OCI-LY3 (cell line): ENCODE data around the gene ISYNA1.

Source experiments
- H2AFZ ChIP-seq: fragments of 200-600, 300-600 bp; shearing (Covaris generic); 2 replicates; pipeline ENCODE4 v1.6.0; 2014; ENCODE audit warnings: antibody characterized with exemption, low read depth, low read length
- H3K27ac ChIP-seq: fragments of 200-600, 300-600 bp; sonication (generic); 2 replicates; pipeline ENCODE4 v1.5.1; 2014; ENCODE audit warnings: mild to moderate bottlenecking, low read length, moderate library complexity, mixed read lengths
- H3K27me3 ChIP-seq: fragments of 200-600, 300-600 bp; sonication (generic); 2 replicates; pipeline ENCODE4 v1.6.1; 2014; ENCODE audit warnings: low read depth, low read length, mixed read lengths
- H3K36me3 ChIP-seq: fragments of 200-600, 300-600 bp; sonication (generic); replicated peaks from 2 replicates; pipeline ENCODE3; 2014; ENCODE audit warnings: low read depth, low read length, mixed read lengths
- H3K4me1 ChIP-seq: fragments of 300-600, 200-600 bp; sonication (generic); 2 replicates; pipeline ENCODE4 v1.6.1; 2014; ENCODE audit warnings: low read length, mixed read lengths
- H3K4me2 ChIP-seq: fragments of 200-600, 300-600 bp; sonication (generic); 2 replicates; pipeline ENCODE4 v1.6.1; 2014; ENCODE audit warnings: low read length, mixed read lengths
- H3K4me3 ChIP-seq: fragments of 300-600, 200-600 bp; sonication (generic); 2 replicates; pipeline ENCODE4 v1.5.1; 2014; ENCODE audit warnings: antibody characterized with exemption, mild to moderate bottlenecking, low read length, moderate library complexity
- H3K79me2 ChIP-seq: fragments of 300-600, 200-600 bp; shearing (Covaris generic); 2 replicates; pipeline ENCODE4 v1.6.1; 2014; ENCODE audit warnings: mild to moderate bottlenecking, low read length, mixed read lengths
- H3K9ac ChIP-seq: fragments of 300-600, 200-600 bp; shearing (Covaris generic); 2 replicates; pipeline ENCODE4 v1.6.0; 2014; ENCODE audit warnings: mild to moderate bottlenecking, low read length, moderate library complexity
- H3K9me3 ChIP-seq: fragments of 200-600, 300-600 bp; shearing (Covaris generic); 2 replicates; pipeline ENCODE4 v1.6.1; 2014; ENCODE audit warnings: low read length, mixed read lengths; ENCODE audit not compliant: insufficient read depth
- H4K20me1 ChIP-seq: fragments of 200-600, 300-600 bp; sonication (generic); 2 replicates; pipeline ENCODE4 v1.6.1; 2016; ENCODE audit warnings: low read length, mixed read lengths; ENCODE audit not compliant: insufficient read depth
- EZH2phosphoT487 ChIP-seq: fragments of 200-600 bp; shearing (Covaris generic); IDR thresholded peaks from 2 replicates; pipeline ENCODE4 v1.6.1; 2018; ENCODE audit warnings: antibody characterized with exemption, mixed run types, low read depth
- TF ChIP-seq, protein P1 (sequence below): fragments of 200-600, 300-600 bp; sonication (generic); IDR thresholded peaks from 2 replicates; pipeline ENCODE4 v1.5.1; 2014; ENCODE audit warnings: antibody characterized with exemption, low read length, low read depth

Gene ISYNA1

DNA sequence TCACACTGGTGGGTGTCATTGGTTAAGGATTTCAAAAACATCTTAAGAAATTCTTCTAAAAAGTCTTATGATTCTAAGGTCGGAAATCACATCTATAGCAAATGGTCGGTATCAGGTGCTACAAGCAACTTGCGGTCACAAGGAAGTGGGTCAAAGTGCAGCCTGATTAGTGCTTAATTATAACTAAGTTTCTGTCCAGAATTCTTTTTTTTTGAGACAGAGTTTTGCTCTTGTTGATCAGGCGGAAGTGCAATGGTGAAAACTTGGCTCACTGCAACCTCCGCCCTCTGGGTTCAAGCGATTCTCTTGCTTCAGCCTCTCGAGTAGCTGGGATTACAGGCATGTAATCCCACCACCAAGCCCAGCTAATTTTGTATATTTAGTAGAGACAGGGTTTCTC lies 53.2 kb downstream of the ISYNA1 start:
- H3K4me2 ChIP-seq, result no peak overlapping the region
- no peak for TF ChIP-seq EZH2phosphoT487
- TF ChIP-seq, protein P1, sequence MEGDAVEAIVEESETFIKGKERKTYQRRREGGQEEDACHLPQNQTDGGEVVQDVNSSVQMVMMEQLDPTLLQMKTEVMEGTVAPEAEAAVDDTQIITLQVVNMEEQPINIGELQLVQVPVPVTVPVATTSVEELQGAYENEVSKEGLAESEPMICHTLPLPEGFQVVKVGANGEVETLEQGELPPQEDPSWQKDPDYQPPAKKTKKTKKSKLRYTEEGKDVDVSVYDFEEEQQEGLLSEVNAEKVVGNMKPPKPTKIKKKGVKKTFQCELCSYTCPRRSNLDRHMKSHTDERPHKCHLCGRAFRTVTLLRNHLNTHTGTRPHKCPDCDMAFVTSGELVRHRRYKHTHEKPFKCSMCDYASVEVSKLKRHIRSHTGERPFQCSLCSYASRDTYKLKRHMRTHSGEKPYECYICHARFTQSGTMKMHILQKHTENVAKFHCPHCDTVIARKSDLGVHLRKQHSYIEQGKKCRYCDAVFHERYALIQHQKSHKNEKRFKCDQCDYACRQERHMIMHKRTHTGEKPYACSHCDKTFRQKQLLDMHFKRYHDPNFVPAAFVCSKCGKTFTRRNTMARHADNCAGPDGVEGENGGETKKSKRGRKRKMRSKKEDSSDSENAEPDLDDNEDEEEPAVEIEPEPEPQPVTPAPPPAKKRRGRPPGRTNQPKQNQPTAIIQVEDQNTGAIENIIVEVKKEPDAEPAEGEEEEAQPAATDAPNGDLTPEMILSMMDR, result no peak
- peaks cover 3% of the 10 kb centered on the region for H3K36me3 ChIP-seq
- no peaks in the 10 kb centered on the region for H4K20me1 ChIP-seq
- peaks cover 24% of the 10 kb centered on the region for H3K27me3 ChIP-seq
- no peak overlapping the region for H3K4me3 ChIP-seq
- no peaks in the 10 kb centered on the region for H3K9me3 ChIP-seq
- no peak overlapping the region for H3K27ac ChIP-seq
- no peak overlapping the region for H2AFZ ChIP-seq
- H3K9ac ChIP-seq, result no peak overlapping the region
- H3K79me2 ChIP-seq, result no peaks in the 10 kb centered on the region
- peaks cover 5% of the 10 kb centered on the region; the same call in 1 of the 2 replicates for H3K4me1 ChIP-seq
